HepG2 (cell line): ENCODE results near the gene ARFGAP1. TPM values are rescaled to one million over a fixed set of nuclear protein-coding genes. Genes with fewer than 3 reads are reported as not detected.
A peak's percentile ranks its signal among the peaks of the same experiment; 100 is the strongest.

Experiments
- ATAC-seq: fragments of 200-7000 bp; cut with Tn5 transposase; 3 replicates; pipeline ENCODE4 v1.9.1; 2020; ENCODE audit warnings: mild to moderate bottlenecking, moderate library complexity
- BruUV-seq: library from RNA; stranded (reverse); fragments of 400-500 nt; replicated peaks from 2 replicates; lab custom pipeline; 2021; lab: Mats Ljungman, UMichigan
- CTCF ChIA-PET: fragments of 300-600 bp; formaldehyde crosslinking; extraction: SDS; loops from one replicate; lab custom pipeline; 2021; ENCODE audit warnings: low total read pairs, inconsistent platforms, low intra/inter-chr PET ratio; lab: Yijun Ruan, JAX
- POLR2A ChIA-PET: fragments of 350-600 bp; sonication (Branson Sonifier 250); formaldehyde crosslinking; loops from one replicate; lab custom pipeline; 2020; ENCODE audit warnings: antibody characterized with exemption, inconsistent platforms; lab: Yijun Ruan, JAX
- DNase-seq: peaks from one replicate; pipeline ENCODE4 v3.0.0-alpha.2; 2015; ENCODE audit warnings: low spot score
- FAIRE-seq: peaks from 3 replicates; lab custom pipeline; 2011; peaks lifted over from hg19 to GRCh38; lab: Jason Lieb, UNC
- H2AFZ ChIP-seq: one replicate; pipeline ENCODE4 v1.6.1; 2011; ENCODE audit warnings: low read length, inconsistent platforms
- H3K27ac ChIP-seq: fragments of 300-600 bp; 3 replicates; pipeline ENCODE4 v1.8.0; 2011; ENCODE audit warnings: mixed run types, mild to moderate bottlenecking, mixed read lengths, low read length, inconsistent platforms; ENCODE audit not compliant: insufficient read depth; ENCODE audit errors: extremely low read length
- H3K27me3 ChIP-seq, 2 experiments: fragments of 200-600 bp in 1 of 2; 2 replicates in 1 of 2; 3 replicates in 1 of 2; pipeline versions ENCODE4 v1.6.0 to v1.8.0; 2011; ENCODE audit warnings: low read length in 2 of 2, mild to moderate bottlenecking in 2 of 2, moderate library complexity in 2 of 2, inconsistent platforms in 1 of 2; ENCODE audit not compliant: insufficient read depth in 2 of 2, control insufficient read depth in 1 of 2
- H3K36me3 ChIP-seq, 2 experiments: fragments of 200-600 bp in 1 of 2; replicated peaks in 1 of 2; 2 replicates in 1 of 2; 3 replicates in 1 of 2; pipeline versions ENCODE4 v1.5.1 to v1.8.0; 2011; ENCODE audit warnings: low read length in 2 of 2, inconsistent platforms in 1 of 2; ENCODE audit not compliant: insufficient read depth in 2 of 2, control insufficient read depth in 1 of 2
- H3K4me1 ChIP-seq: 2 replicates; pipeline ENCODE4 v1.5.1; 2012; ENCODE audit warnings: low read length, inconsistent platforms; ENCODE audit not compliant: insufficient read depth
- H3K4me2 ChIP-seq: 2 replicates; pipeline ENCODE4 v1.6.0; 2011; ENCODE audit warnings: low read depth, low read length, inconsistent platforms
- H3K4me3 ChIP-seq, 3 experiments: fragments of 200-600 bp in 1 of 3; sonication (generic), shearing (Covaris generic) in 1 of 3; replicated peaks in 1 of 3; 2 replicates each; pipeline ENCODE4 v1.5.1; 2011 to 2016; ENCODE audit warnings: low read length in 3 of 3, inconsistent platforms in 2 of 3, low read depth in 2 of 3, mild to moderate bottlenecking in 2 of 3, control low read depth in 1 of 3, mixed read lengths in 1 of 3; ENCODE audit not compliant: insufficient read depth in 1 of 3
- H3K79me2 ChIP-seq: one replicate; pipeline ENCODE4 v1.6.1; 2011; ENCODE audit warnings: low read length, inconsistent platforms; ENCODE audit not compliant: insufficient read depth
- H3K9ac ChIP-seq: 2 replicates; pipeline ENCODE4 v1.6.0; 2011; ENCODE audit warnings: mild to moderate bottlenecking, low read depth, low read length, inconsistent platforms; ENCODE audit not compliant: insufficient read depth
- H3K9me3 ChIP-seq: 2 replicates; pipeline ENCODE4 v1.5.1; 2012; ENCODE audit warnings: mild to moderate bottlenecking, low read length
- H4K20me1 ChIP-seq: 2 replicates; pipeline ENCODE4 v1.6.0; 2011; ENCODE audit warnings: inconsistent platforms, mild to moderate bottlenecking, low read length, moderate library complexity; ENCODE audit not compliant: insufficient read depth
- HDAC2 ChIP-seq: sonication (generic); formaldehyde crosslinking; IDR thresholded peaks from 2 replicates; pipeline ENCODE4 v1.4.0; 2020; ENCODE audit warnings: missing genetic modification reagents
- TERF1 ChIP-seq: sonication (generic); formaldehyde crosslinking; IDR thresholded peaks from 2 replicates; pipeline ENCODE4 v1.8.0; 2022; ENCODE audit warnings: mild to moderate bottlenecking, missing genetic modification reagents, moderate library complexity
- ZNF800 ChIP-seq: sonication (generic); formaldehyde crosslinking; IDR thresholded peaks from 2 replicates; pipeline ENCODE4 v1.4.0; 2020; ENCODE audit warnings: missing genetic modification reagents
- WGBS: methylation state at CpG from one replicate; pipeline ENCODE4 v1.1.6; 2017; ENCODE audit warnings: low lambda C conversion rate; 5-methylcytosine and 5-hydroxymethylcytosine counted together
- in situ Hi-C: cut with HindIII; loops from 2 replicates; pipeline ENCODE4 v1.10.0; 2017; ENCODE audit warnings: low pct_unique_long_range_greater_than_20kb; ENCODE audit not compliant: extremely low pct_ligation_motif_present
- intact Hi-C: fragments of 100-400 bp; cut with micrococcal nuclease; formaldehyde crosslinking; loops from one replicate; pipeline ENCODE4 v1.10.0; 2022; ENCODE audit not compliant: unreplicated experiment
- polyA plus RNA-seq, 8 experiments: library from polyadenylated mRNA; depleted of rRNA in 3 of 8; stranded (reverse) in 7 of 8; unstranded in 1 of 8; fragments of >200 nt; fragmentation: Illumina TruSeq in 4 of 8; extraction: Trizol in 4 of 8; gene quantifications; 2 replicates each; pipeline versions ENCODE4 v1.2.1 to v1.2.3, GENCODE V29; 2011 to 2016; ENCODE audit warnings: low read depth in 4 of 8, missing spikeins in 1 of 8, mixed read lengths in 1 of 8; ENCODE audit not compliant: insufficient read depth in 1 of 8
- total RNA-seq, 5 experiments: library from RNA; depleted of rRNA; stranded (reverse); fragments of >200 nt; fragmentation: Illumina TruSeq; extraction: Trizol; gene quantifications; 2 replicates each; pipeline ENCODE4 v1.2.3, GENCODE V29; 2016; ENCODE audit warnings: low read depth in 1 of 5
- TF ChIP-seq, protein P1 (sequence below): sonication (generic); formaldehyde crosslinking; IDR thresholded peaks from 2 replicates; pipeline ENCODE4 v1.5.1; 2020; ENCODE audit warnings: mild to moderate bottlenecking, missing genetic modification reagents, moderate library complexity

ARFGAP1 gene
- total and polyA plus RNA-seq, 2 of the 13 experiments (the other 11 are each of a cell fraction or from before 2014, with no cell fraction given), result 132 TPM

- 0 out of 2 replicates have a peak, but pooled peaks have one; percentile 54 for TF ChIP-seq TERF1
- TF ChIP-seq, protein P1, sequence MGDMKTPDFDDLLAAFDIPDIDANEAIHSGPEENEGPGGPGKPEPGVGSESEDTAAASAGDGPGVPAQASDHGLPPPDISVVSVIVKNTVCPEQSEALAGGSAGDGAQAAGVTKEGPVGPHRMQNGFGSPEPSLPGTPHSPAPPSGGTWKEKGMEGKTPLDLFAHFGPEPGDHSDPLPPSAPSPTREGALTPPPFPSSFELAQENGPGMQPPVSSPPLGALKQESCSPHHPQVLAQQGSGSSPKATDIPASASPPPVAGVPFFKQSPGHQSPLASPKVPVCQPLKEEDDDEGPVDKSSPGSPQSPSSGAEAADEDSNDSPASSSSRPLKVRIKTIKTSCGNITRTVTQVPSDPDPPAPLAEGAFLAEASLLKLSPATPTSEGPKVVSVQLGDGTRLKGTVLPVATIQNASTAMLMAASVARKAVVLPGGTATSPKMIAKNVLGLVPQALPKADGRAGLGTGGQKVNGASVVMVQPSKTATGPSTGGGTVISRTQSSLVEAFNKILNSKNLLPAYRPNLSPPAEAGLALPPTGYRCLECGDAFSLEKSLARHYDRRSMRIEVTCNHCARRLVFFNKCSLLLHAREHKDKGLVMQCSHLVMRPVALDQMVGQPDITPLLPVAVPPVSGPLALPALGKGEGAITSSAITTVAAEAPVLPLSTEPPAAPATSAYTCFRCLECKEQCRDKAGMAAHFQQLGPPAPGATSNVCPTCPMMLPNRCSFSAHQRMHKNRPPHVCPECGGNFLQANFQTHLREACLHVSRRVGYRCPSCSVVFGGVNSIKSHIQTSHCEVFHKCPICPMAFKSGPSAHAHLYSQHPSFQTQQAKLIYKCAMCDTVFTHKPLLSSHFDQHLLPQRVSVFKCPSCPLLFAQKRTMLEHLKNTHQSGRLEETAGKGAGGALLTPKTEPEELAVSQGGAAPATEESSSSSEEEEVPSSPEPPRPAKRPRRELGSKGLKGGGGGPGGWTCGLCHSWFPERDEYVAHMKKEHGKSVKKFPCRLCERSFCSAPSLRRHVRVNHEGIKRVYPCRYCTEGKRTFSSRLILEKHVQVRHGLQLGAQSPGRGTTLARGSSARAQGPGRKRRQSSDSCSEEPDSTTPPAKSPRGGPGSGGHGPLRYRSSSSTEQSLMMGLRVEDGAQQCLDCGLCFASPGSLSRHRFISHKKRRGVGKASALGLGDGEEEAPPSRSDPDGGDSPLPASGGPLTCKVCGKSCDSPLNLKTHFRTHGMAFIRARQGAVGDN (CRISPR knock-in tag), result peak; percentile 38
- TF ChIP-seq, all 625 proteins: peak for 38
These were observed 48.1 kb upstream of the ARFGAP1 start (continued) for GRCh38 chr20:63224412-63225081.

DNA sequence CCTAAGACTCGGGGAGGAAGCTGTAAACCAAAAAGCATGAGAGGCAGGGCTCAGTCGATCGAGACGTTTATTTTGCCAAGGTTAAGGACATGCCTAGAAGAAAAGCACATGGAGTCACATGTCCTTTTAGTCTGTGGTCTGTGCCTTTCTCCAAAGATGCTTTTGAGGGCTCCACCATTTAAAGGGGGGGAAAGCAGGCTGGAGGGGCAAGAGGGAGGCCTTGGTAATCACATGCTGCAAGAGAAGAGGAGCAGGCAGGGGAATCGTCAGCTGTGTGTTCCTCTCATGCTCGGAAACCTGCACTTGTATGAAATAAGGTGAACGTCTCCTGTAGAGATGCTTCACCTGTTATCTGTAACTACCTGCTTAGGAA, 47.5 kb upstream of the ARFGAP1 start:
- FAIRE-seq (no peak), ATAC-seq (no peak), DNase-seq (no peak)
- Histone ChIP-seq H3K27ac (no peak overlapping the region), H3K79me2 (no peaks in the 10 kb centered on the region), H3K4me3 (no peak overlapping the region), H4K20me1 (no peaks in the 10 kb centered on the region; the same call in 1 of the 2 replicates), H3K4me1 (peaks cover 5% of the 10 kb centered on the region), H3K9ac (no peak overlapping the region), H3K27me3 (peaks cover 23 to 77% of the 10 kb centered on the region in 2 experiments; a peak in 4 of 5 replicates), H2AFZ (no peak overlapping the region), H3K4me2 (no peak overlapping the region), H3K9me3 (no peaks in the 10 kb centered on the region), H3K36me3 (no peaks in the 10 kb centered on the region)
- POLR2A ChIA-PET, result interaction anchor here (1.5 kb wide), 1 partner anchor 9 kb away, joined by 4 read pairs; the partner anchor contains the start of gene YTHDF1
- WGBS, result 32% methylated on average over 7 of the region's 7 CpGs
- in situ Hi-C loops (no loop called here), intact Hi-C loops (no loop called here)
- TF ChIP-seq HDAC2 (CRISPR knock-in tag), result no peak
- 0 out of 2 replicates have a peak, but pooled peaks have one; percentile 38 for TF ChIP-seq ZNF800 (CRISPR knock-in tag)
- BruUV-seq, result no TSS peak
- CTCF ChIA-PET, result interaction anchor here (0.8 kb wide), 1 partner anchor 26 kb away, joined by 4 read pairs; no protein-coding TSS in a partner anchor
